ENCODE data around the gene PIGU.

The PIGU gene

GRCh38 chr20:34632870-34633452 lies 43.9 kb downstream of the PIGU start:
- H3K4me3 ChIP-seq (ENCODE audit: control insufficient read depth, low read depth, low read length), result no peak overlapping the region
- no peak for TF ChIP-seq CTCF (conservative IDR thresholded peaks at IDR 0.05; ENCODE audit: control insufficient read depth, insufficient read depth, low read depth, low read length)
- no peak for DNase-seq (ENCODE audit: low read depth)

- H3K4me3 ChIP-seq (ENCODE audit: control insufficient read depth, low read depth, low read length), result no peak overlapping the region
- no peak for DNase-seq (ENCODE audit: low read depth)
- no peak for TF ChIP-seq CTCF (conservative IDR thresholded peaks at IDR 0.05; ENCODE audit: control insufficient read depth, insufficient read depth, low read depth, low read length)
Observed at GRCh38 chr20:34629904-34630303, 47.0 kb downstream of the PIGU start.

GRCh38 chr20:34629342-34629741 lies 47.5 kb downstream of the PIGU start:
- TF ChIP-seq CTCF (conservative IDR thresholded peaks at IDR 0.05; ENCODE audit: control insufficient read depth, insufficient read depth, low read depth, low read length), result no peak
- no peak overlapping the region for H3K4me3 ChIP-seq (ENCODE audit: control insufficient read depth, low read depth, low read length)
- DNase-seq (ENCODE audit: low read depth), result peak; percentile 67

- DNase-seq (ENCODE audit: low read depth), result no peak
- TF ChIP-seq CTCF (conservative IDR thresholded peaks at IDR 0.05; ENCODE audit: control insufficient read depth, insufficient read depth, low read depth, low read length), result no peak
- no peak overlapping the region for H3K4me3 ChIP-seq (ENCODE audit: control insufficient read depth, low read depth, low read length)
Observed at GRCh38 chr20:34628026-34628425, 48.9 kb downstream of the PIGU start.

- no peak overlapping the region for H3K4me3 ChIP-seq (ENCODE audit: control insufficient read depth, low read depth, low read length)
- no peak for TF ChIP-seq CTCF (conservative IDR thresholded peaks at IDR 0.05; ENCODE audit: control insufficient read depth, insufficient read depth, low read depth, low read length)
- DNase-seq (ENCODE audit: low read depth), result no peak
Observed at GRCh38 chr20:34627458-34627857, 49.4 kb downstream of the PIGU start.

- DNase-seq (ENCODE audit: low read depth), result no peak
- TF ChIP-seq CTCF (conservative IDR thresholded peaks at IDR 0.05; ENCODE audit: control insufficient read depth, insufficient read depth, low read depth, low read length), result no peak
- H3K4me3 ChIP-seq (ENCODE audit: control insufficient read depth, low read depth, low read length), result no peak overlapping the region
Observed at GRCh38 chr20:34626992-34627391, 49.9 kb downstream of the PIGU start.

GRCh38 chr20:34624629-34625028 lies 52.3 kb downstream of the PIGU start:
- TF ChIP-seq CTCF (conservative IDR thresholded peaks at IDR 0.05; ENCODE audit: control insufficient read depth, insufficient read depth, low read depth, low read length), result no peak
- no peak for DNase-seq (ENCODE audit: low read depth)
- H3K4me3 ChIP-seq (ENCODE audit: control insufficient read depth, low read depth, low read length), result no peak overlapping the region

Measured in fibroblast of mammary gland (primary cell).